Activated CD8-positive, alpha-beta T cell treated with anti-CD3 and anti-CD28 coated beads for 36 hours (primary cell): ENCODE data around the gene PET100. TPM values are rescaled to one million over a fixed set of nuclear protein-coding genes. Genes with fewer than 3 reads are reported as not detected.

ENCODE experiments used
- ATAC-seq: fragments of 200-7000 bp; cut with Tn5 transposase; one replicate; pipeline ENCODE4 v1.10.0; 2021; ENCODE audit warnings: mild to moderate bottlenecking, moderate library complexity
- CTCF ChIA-PET: fragments of 350-600 bp; sonication (Branson Sonifier 250); formaldehyde crosslinking; loops from one replicate; lab custom pipeline; 2021; ENCODE audit warnings: antibody characterized with exemption; lab: Charles Lee
- POLR2A ChIA-PET: fragments of 350-600 bp; sonication (Branson Sonifier 250); formaldehyde crosslinking; loops from one replicate; lab custom pipeline; 2021; ENCODE audit warnings: antibody characterized with exemption; lab: Charles Lee
- DNase-seq: peaks from one replicate; pipeline ENCODE4 v3.0.0-alpha.2; 2020
- H3K27ac Mint-ChIP-seq: one replicate; pipeline ENCODE4 v1.8.0; 2021; ENCODE audit warnings: mild to moderate bottlenecking, mixed read lengths
- H3K27me3 Mint-ChIP-seq: one replicate; pipeline ENCODE4 v1.8.0; 2021; ENCODE audit warnings: mixed read lengths
- H3K36me3 Mint-ChIP-seq: one replicate; pipeline ENCODE4 v1.8.0; 2021; ENCODE audit warnings: low read depth, mixed read lengths
- H3K4me1 Mint-ChIP-seq: one replicate; pipeline ENCODE4 v1.8.0; 2021; ENCODE audit warnings: low read depth, mixed read lengths
- H3K4me3 Mint-ChIP-seq: one replicate; pipeline ENCODE4 v1.8.0; 2021; ENCODE audit warnings: mild to moderate bottlenecking, moderate library complexity, mixed read lengths
- H3K9me3 Mint-ChIP-seq: one replicate; pipeline ENCODE4 v1.8.0; 2021; ENCODE audit warnings: mixed read lengths
- intact Hi-C: fragments of 100-400 bp; cut with micrococcal nuclease; formaldehyde crosslinking; loops from one replicate; pipeline ENCODE4 v1.10.0; 2022
- total RNA-seq, 2 experiments: library from RNA; stranded (reverse); gene quantifications; one replicate each; pipeline ENCODE4 v1.2.3, GENCODE V29; 2021
- TF ChIP-seq, protein P1 (sequence below): fragments of 200-600 bp; IDR thresholded peaks from one replicate; pipeline ENCODE4 v1.8.0; 2022; ENCODE audit warnings: antibody characterized with exemption, mild to moderate bottlenecking

Gene PET100
- total RNA-seq, 2 experiments from 2014 or later: 71.8 to 83.3 TPM

- TF ChIP-seq, protein P1, sequence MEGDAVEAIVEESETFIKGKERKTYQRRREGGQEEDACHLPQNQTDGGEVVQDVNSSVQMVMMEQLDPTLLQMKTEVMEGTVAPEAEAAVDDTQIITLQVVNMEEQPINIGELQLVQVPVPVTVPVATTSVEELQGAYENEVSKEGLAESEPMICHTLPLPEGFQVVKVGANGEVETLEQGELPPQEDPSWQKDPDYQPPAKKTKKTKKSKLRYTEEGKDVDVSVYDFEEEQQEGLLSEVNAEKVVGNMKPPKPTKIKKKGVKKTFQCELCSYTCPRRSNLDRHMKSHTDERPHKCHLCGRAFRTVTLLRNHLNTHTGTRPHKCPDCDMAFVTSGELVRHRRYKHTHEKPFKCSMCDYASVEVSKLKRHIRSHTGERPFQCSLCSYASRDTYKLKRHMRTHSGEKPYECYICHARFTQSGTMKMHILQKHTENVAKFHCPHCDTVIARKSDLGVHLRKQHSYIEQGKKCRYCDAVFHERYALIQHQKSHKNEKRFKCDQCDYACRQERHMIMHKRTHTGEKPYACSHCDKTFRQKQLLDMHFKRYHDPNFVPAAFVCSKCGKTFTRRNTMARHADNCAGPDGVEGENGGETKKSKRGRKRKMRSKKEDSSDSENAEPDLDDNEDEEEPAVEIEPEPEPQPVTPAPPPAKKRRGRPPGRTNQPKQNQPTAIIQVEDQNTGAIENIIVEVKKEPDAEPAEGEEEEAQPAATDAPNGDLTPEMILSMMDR: no peak
- Mint-ChIP-seq H3K4me3 (no peak overlapping the region), H3K9me3 (no peaks in the 10 kb centered on the region), H3K4me1 (no peaks in the 10 kb centered on the region), H3K27ac (no peak overlapping the region), H3K27me3 (no peaks in the 10 kb centered on the region), H3K36me3 (peaks cover 14% of the 10 kb centered on the region)
- no peak for ATAC-seq
- ChIA-PET CTCF (no interaction called here), POLR2A (interaction anchor here (1.3 to 3.3 kb wide), 2 partner anchors 9 to 18 kb away, joined by 3 to 10 read pairs; partner anchors contain the start of gene PCP2)
- no peak for DNase-seq
- intact Hi-C loops: no loop called here
Measured at GRCh38 chr19:7617172-7617571, 12.4 kb upstream of the PET100 start.

GRCh38 chr19:7617735-7618134, 11.9 kb upstream of the PET100 start:
- TF ChIP-seq, protein P1: no peak
- Mint-ChIP-seq H3K36me3 (peaks cover 17% of the 10 kb centered on the region), H3K27ac (no peak overlapping the region), H3K4me1 (no peaks in the 10 kb centered on the region), H3K9me3 (no peaks in the 10 kb centered on the region), H3K27me3 (no peaks in the 10 kb centered on the region), H3K4me3 (no peak overlapping the region)
- DNase-seq: no peak
- no peak for ATAC-seq
- ChIA-PET POLR2A (interaction anchor here (0.9 to 3.3 kb wide), 3 partner anchors 9 to 17 kb away, joined by 3 to 10 read pairs (median 6); partner anchors contain the start of genes PCP2, PET100 and XAB2), CTCF (no interaction called here)
- intact Hi-C loops: no loop called here

DNA sequence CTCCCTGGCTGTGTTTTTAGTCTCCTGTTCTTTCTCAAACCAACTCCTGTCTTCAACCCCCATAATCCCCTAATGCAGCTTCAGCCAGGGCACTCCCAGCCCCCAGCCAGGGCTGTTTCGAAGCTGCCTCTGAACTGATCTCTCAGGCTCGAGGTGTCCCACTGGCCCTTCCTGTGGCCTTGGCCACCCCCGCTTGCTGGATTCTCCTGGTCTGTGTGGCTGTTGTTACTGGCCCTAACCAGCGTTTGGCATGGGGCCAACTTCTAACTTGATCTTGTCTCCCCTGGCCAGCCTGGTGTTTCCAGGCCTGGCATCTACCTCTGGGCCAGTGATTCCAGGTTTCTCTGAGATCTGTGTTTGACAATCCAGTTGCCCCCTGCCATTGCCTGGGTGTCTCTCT, 11.2 kb upstream of the PET100 start:
- Mint-ChIP-seq H3K27me3 (no peaks in the 10 kb centered on the region), H3K4me3 (no peak overlapping the region), H3K9me3 (no peaks in the 10 kb centered on the region), H3K4me1 (no peaks in the 10 kb centered on the region), H3K27ac (no peak overlapping the region), H3K36me3 (peaks cover 23% of the 10 kb centered on the region)
- POLR2A ChIA-PET: interaction anchor here (0.9 to 3.3 kb wide), 3 partner anchors 8 to 16 kb away, joined by 3 to 10 read pairs (median 6); partner anchors contain the start of genes PCP2, PET100 and XAB2
- CTCF ChIA-PET: no interaction called here
- intact Hi-C loops: no loop called here
- TF ChIP-seq, protein P1: no peak
- ATAC-seq: no peak
- DNase-seq: no peak

DNA sequence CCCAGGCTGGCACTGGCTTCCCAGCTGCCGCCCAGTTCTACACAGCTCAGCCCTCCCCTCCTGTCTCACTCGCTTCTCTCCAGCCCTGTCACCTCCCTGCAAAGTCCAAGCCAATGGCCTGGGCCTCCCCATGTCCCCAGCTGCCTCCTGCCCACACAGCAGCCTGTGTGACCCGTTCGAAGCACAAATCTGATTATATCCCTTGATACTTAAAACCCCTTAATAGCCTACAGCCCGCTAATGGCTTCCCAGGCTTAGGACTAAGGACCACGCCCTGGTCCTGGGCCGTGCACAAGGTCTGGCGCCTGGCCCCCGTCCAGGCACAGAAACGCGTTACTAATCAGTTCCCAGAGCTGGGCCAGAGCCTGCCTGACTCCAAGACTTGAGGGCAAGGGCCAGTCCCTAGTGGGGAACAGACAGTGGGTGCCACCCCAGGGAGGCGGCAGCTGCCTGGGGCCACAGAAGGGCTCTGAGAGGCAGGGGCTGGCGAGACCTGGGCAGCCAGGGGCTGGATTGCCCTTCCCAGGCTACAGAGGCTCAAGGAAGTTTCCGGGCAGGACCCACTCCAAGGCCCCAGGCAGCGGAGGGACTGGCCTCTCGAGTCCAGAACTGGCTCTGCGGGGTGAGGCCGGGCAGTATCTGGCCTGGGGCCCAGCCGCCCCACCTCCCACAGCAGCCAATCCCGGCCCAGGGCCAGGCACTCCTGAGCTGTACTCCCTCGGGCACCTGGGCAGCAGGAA, 10.7 kb upstream of the PET100 start:
- Mint-ChIP-seq H3K27ac (no peak overlapping the region), H3K36me3 (peaks cover 23% of the 10 kb centered on the region), H3K4me3 (no peak overlapping the region), H3K27me3 (no peaks in the 10 kb centered on the region), H3K9me3 (no peaks in the 10 kb centered on the region), H3K4me1 (no peaks in the 10 kb centered on the region)
- no peak for ATAC-seq
- no peak for DNase-seq
- CTCF ChIA-PET: no interaction called here
- intact Hi-C loops: no loop called here
- POLR2A ChIA-PET: interaction anchor here (0.9 to 3.3 kb wide), 2 partner anchors 11 to 16 kb away, joined by 6 to 10 read pairs; partner anchors contain the start of genes PCP2, PET100 and XAB2
- TF ChIP-seq, protein P1: no peak
